ENCODE data around the gene ZNF19. TPM values are rescaled to one million over a fixed set of nuclear protein-coding genes. Genes with fewer than 3 reads are reported as not detected.

Gene ZNF19
- total and polyA plus RNA-seq, 9 of the 15 experiments (the other 6 are each of a cell fraction or from before 2014, with no cell fraction given) = 1.2 to 2.8 (median 1.8) TPM

GRCh38 chr16:71430744-71431143 lies 58.4 kb downstream of the ZNF19 start (continued):
- peak; percentile 38; the same call in 1 of the 2 replicates for TF ChIP-seq NR2C1 (IDR thresholded peaks at IDR 0.05)
- peak; percentile 31; the same call in 1 of the 2 replicates for TF ChIP-seq NR2C1 (tag; IDR thresholded peaks at IDR 0.05)
- no peak for TF ChIP-seq HIVEP1 (CRISPR knock-in tag; IDR thresholded peaks at IDR 0.05)
- peak; percentile 47; the same call in 1 of the 2 replicates for TF ChIP-seq ATF4 (CRISPR knock-in tag; IDR thresholded peaks at IDR 0.05)
- TF ChIP-seq GATAD2B (IDR thresholded peaks at IDR 0.05; ENCODE audit: borderline replicate concordance) = no peak; the same call in 1 of the 2 replicates
- no peak for TF ChIP-seq TCF7 (IDR thresholded peaks at IDR 0.05; ENCODE audit: borderline replicate concordance)
- no peak for TF ChIP-seq ZNF696 (CRISPR knock-in tag; conservative IDR thresholded peaks at IDR 0.05)
- no peak for TF ChIP-seq ZBTB43 (CRISPR knock-in tag; IDR thresholded peaks at IDR 0.05)
- TF ChIP-seq RCOR1 (IDR thresholded peaks at IDR 0.05; ENCODE audit: borderline replicate concordance in 1 of 2, low read depth in 2 of 2, low read length in 2 of 2) = peak; percentile 59 to 94; a peak in 3 of 4 replicates
- no peak for TF ChIP-seq ZNF274 (IDR thresholded peaks at IDR 0.05; ENCODE audit: borderline replicate concordance, low read depth, low read length)
- no peak for TF ChIP-seq ZNF507 (tag; conservative IDR thresholded peaks at IDR 0.05)
- no peak for TF ChIP-seq BRD9 (IDR thresholded peaks at IDR 0.05; ENCODE audit: low read depth, partially characterized antibody)
- no peak for TF ChIP-seq TRIM28 (IDR thresholded peaks at IDR 0.05)
- TF ChIP-seq BCOR (IDR thresholded peaks at IDR 0.05) = peak; percentile 90
- no peak for TF ChIP-seq CTCFL (IDR thresholded peaks at IDR 0.05; ENCODE audit: borderline replicate concordance, insufficient read depth, low read depth, low read length, poor library complexity, severe bottlenecking)
- TF ChIP-seq KLF10 (CRISPR knock-in tag; IDR thresholded peaks at IDR 0.05) = no peak
- no peak for TF ChIP-seq SLC30A9 (CRISPR knock-in tag; IDR thresholded peaks at IDR 0.05)
- peak; percentile 65; the same call in 1 of the 2 replicates for TF ChIP-seq CHAMP1 (IDR thresholded peaks at IDR 0.05)
- TF ChIP-seq TBP (optimal IDR thresholded peaks at IDR 0.05; ENCODE audit: low read depth, low read length) = no peak
- TF ChIP-seq NONO (IDR thresholded peaks at IDR 0.05; ENCODE audit: low read depth in 2 of 2, low read length in 1 of 2) = no peak
- TF ChIP-seq RNF2 (IDR thresholded peaks at IDR 0.05) = peak; percentile 76
- no peak for TF ChIP-seq ZNF316 (IDR thresholded peaks at IDR 0.05)
- TF ChIP-seq POLR2G (IDR thresholded peaks at IDR 0.05; ENCODE audit: low read depth, low read length) = no peak
- no peak for TF ChIP-seq ZNF77 (CRISPR knock-in tag; IDR thresholded peaks at IDR 0.05)
- TF ChIP-seq FOXK1 (CRISPR knock-in tag; IDR thresholded peaks at IDR 0.05; ENCODE audit: borderline replicate concordance) = no peak
- no peak for TF ChIP-seq PHF8 (IDR thresholded peaks at IDR 0.05; ENCODE audit: borderline replicate concordance, low read length)
